HFFc6 (cell line): ENCODE measurements around the gene HLF. TPM values are rescaled to one million over a fixed set of nuclear protein-coding genes. Genes with fewer than 3 reads are reported as not detected.

ENCODE experiments used
- DNase-seq: peaks from one replicate; pipeline ENCODE4 v3.0.0-alpha.2; 2018
- H3K27ac Mint-ChIP-seq: 2 replicates; pipeline ENCODE4 v1.8.0; 2020; ENCODE audit warnings: mild to moderate bottlenecking, mixed read lengths
- H3K27me3 Mint-ChIP-seq: 2 replicates; pipeline ENCODE4 v1.8.0; 2021; ENCODE audit warnings: mild to moderate bottlenecking, moderate library complexity, mixed read lengths; ENCODE audit not compliant: insufficient read depth
- H3K36me3 Mint-ChIP-seq: 2 replicates; pipeline ENCODE4 v1.8.0; 2021; ENCODE audit warnings: low read depth, mixed read lengths
- H3K4me1 Mint-ChIP-seq: 2 replicates; pipeline ENCODE4 v1.8.0; 2020; ENCODE audit warnings: low read depth, mixed read lengths
- H3K4me3 Mint-ChIP-seq: 2 replicates; pipeline ENCODE4 v1.8.0; 2020; ENCODE audit warnings: mild to moderate bottlenecking, moderate library complexity, mixed read lengths
- H3K9me3 Mint-ChIP-seq: 2 replicates; pipeline ENCODE4 v1.8.0; 2020; ENCODE audit warnings: mild to moderate bottlenecking, mixed read lengths
- total RNA-seq, 6 experiments: library from RNA; stranded (reverse); fragmentation: NEBNext Ultra II Directional; extraction: Animal tissue kit (Norgen Biotek cat#: 25700); gene quantifications; 2 replicates in 1 of 6; 3 replicates in 5 of 6; pipeline ENCODE4 v1.2.3, GENCODE V29; 2021
- TF ChIP-seq, protein P1 (sequence below): fragments of 200-600 bp; sonication (generic); IDR thresholded peaks from 2 replicates; pipeline ENCODE4 v1.5.0; 2021; ENCODE audit warnings: antibody characterized with exemption, mild to moderate bottlenecking

The HLF gene
- total RNA-seq, 6 experiments from 2014 or later, result not detected

DNA sequence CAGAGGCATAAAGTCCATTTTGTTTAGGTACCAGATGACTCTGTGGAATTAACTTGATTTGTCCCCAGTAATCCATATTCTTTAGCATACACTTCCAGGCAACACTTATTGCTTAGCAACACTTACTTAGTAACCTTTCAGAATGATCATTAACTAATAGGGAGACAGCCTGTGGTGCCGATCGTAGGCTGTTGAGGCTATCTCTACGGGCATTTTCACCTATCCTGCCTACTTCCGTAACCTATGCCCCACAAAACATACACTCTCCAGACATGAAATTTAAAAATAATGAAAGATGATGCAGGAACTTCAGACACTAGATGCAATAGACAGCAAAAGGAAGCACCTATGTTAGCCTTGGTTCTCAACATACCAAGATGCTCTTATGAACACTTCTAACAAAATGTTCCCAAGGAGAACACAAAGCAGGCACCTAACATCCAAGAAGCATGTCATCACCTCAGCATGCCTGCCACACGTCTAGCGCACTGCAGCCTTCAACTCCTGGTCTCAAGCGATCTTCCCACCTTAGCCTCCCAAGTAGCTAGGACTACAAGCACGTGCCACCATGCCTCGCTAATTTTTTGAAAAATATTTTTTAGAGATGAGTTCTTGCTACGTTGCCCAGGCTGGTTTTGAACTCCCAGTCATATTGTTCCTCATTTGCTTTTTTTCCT, 34.5 kb downstream of the HLF start:
- Mint-ChIP-seq H3K4me3 (no peak overlapping the region), H3K36me3 (no peaks in the 10 kb centered on the region), H3K27ac (no peak overlapping the region), H3K9me3 (no peaks in the 10 kb centered on the region), H3K27me3 (peaks cover 11% of the 10 kb centered on the region), H3K4me1 (peaks cover 7% of the 10 kb centered on the region)
- no peak for DNase-seq
- TF ChIP-seq, protein P1, sequence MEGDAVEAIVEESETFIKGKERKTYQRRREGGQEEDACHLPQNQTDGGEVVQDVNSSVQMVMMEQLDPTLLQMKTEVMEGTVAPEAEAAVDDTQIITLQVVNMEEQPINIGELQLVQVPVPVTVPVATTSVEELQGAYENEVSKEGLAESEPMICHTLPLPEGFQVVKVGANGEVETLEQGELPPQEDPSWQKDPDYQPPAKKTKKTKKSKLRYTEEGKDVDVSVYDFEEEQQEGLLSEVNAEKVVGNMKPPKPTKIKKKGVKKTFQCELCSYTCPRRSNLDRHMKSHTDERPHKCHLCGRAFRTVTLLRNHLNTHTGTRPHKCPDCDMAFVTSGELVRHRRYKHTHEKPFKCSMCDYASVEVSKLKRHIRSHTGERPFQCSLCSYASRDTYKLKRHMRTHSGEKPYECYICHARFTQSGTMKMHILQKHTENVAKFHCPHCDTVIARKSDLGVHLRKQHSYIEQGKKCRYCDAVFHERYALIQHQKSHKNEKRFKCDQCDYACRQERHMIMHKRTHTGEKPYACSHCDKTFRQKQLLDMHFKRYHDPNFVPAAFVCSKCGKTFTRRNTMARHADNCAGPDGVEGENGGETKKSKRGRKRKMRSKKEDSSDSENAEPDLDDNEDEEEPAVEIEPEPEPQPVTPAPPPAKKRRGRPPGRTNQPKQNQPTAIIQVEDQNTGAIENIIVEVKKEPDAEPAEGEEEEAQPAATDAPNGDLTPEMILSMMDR, result no peak

DNA sequence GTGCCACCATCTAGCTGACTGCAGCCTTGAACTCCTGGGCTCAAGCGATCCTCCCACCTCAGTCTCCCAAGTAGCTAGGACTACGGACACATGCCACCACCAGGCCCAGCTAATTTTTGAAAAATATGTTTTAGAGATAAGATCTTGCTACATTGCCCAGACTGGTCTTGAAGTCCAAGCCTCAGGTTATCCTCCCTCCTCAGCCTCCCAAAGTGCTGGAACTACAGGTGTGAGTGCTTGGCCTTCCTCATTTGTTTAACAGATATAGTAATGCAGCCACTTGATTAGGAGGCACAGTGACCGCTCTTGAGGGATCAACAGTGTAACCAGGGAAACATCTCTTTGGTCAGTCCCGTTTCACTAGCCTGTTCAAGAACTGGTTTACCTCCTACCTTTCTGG, 35.1 kb downstream of the HLF start:
- TF ChIP-seq, protein P1, result no peak
- Mint-ChIP-seq H3K4me3 (no peak overlapping the region), H3K4me1 (peaks cover 12% of the 10 kb centered on the region), H3K27ac (no peak overlapping the region), H3K9me3 (no peaks in the 10 kb centered on the region), H3K36me3 (no peaks in the 10 kb centered on the region), H3K27me3 (peaks cover 10% of the 10 kb centered on the region)
- no peak for DNase-seq

DNA sequence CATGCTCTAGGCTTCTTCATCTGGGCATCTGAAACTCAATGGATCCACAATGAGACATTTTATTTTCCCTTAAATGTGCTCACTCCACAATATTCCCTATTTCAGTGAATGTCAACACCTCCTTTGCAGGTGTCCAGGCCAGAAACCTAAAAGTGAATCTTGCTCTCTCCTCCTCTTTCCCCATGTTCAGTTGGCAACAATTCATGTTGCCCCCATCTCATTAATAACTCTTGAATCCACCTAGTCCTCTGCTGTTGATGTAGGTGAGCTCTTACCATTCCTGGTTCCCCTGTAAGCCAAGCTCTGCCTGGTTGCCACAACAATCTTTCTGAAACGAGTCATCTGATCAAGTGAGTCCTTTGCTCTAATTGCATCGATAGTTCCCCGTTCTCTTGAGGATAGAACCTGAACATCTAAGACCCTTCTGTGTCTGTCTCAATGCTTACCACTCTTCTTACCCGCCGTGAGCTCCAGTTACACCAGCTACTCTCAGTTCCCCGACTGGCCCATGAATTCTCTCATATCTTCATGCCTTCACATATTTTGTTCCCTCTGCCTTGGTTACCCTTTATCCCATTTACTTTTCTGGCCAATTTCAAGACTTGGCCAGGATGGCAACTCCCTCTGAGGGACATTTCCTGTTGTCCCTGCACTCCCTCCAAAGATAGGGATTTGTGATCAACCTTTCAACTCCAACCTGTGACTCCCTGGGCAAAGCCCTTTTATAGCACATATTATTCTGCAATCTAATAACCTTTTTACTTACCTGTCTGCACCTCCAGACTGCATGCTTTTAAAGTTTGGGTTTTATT, 35.9 kb downstream of the HLF start:
- H3K27ac Mint-ChIP-seq, result no peak overlapping the region
- peaks cover 6% of the 10 kb centered on the region for H3K27me3 Mint-ChIP-seq
- no peaks in the 10 kb centered on the region for H3K36me3 Mint-ChIP-seq
- H3K4me1 Mint-ChIP-seq, result peaks cover 12% of the 10 kb centered on the region
- DNase-seq, result no peak
- H3K4me3 Mint-ChIP-seq, result no peak overlapping the region
- no peaks in the 10 kb centered on the region for H3K9me3 Mint-ChIP-seq
- TF ChIP-seq, protein P1, result no peak

DNA sequence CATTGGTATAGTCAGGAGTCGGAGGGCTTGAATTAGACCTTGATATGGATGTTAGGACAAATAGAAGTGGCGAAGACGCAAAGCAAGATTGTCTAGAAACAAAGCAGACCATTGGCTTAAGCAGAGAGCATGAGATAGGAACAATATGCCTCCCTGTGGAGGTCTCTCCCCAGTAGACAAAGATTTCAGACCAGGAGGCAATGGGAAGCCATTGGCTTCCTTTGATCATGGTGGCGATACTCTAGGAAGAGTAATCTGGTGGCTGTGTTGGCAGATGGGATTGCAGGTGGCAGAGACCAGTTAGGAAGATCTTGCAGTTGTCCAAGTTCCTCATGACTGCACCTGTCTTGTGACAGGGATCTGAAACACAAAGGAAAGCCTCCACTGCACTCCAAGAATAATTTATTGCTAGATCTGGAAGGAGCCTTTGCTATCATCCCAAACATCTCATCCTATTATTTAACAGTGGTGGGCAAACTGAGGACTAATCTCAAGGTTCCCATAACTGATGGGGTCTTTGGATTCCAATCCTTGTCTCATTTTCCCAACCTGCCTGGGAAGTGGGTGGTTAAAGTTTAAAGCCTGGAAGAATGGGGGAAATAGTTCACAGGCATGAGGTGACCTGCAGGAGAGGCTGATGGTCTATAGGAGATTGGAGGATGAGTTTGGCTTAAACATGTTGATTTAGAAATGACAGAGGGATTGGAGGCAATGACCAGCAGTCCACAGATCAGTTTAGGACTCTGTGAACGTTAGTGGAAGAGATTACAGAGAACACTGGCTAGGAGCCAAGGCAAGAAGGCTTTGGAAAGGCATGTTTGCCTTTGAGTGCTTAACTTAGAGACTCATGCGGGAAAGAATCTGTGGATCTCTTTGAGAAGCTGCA, 37.0 kb downstream of the HLF start:
- no peaks in the 10 kb centered on the region for H3K36me3 Mint-ChIP-seq
- no peak overlapping the region for H3K4me3 Mint-ChIP-seq
- peaks cover 7% of the 10 kb centered on the region for H3K27me3 Mint-ChIP-seq
- H3K4me1 Mint-ChIP-seq, result peaks cover 12% of the 10 kb centered on the region
- no peak overlapping the region for H3K27ac Mint-ChIP-seq
- DNase-seq, result no peak
- no peaks in the 10 kb centered on the region for H3K9me3 Mint-ChIP-seq
- TF ChIP-seq, protein P1, result no peak

DNA sequence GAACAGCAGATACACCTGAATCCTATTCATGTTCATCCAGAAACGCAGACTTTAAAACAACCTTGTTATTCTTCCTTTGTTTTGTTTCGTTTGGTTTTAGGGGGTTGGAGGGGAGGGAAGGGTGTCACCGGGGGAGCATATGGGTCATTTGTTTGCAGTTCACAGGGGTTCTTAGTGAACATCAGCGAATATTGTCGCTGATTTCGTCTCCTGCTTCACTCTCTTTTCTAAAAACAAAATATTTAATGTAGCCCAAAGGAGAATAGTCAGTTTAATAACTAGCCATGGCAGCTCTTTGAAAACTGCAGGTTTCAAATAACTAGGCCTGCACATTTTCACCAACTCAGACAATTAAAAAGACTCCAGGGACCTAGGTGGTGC, 37.6 kb downstream of the HLF start:
- TF ChIP-seq, protein P1, result no peak

More for the DNA sequence above, 37.6 kb downstream of the HLF start:
- H3K27me3 Mint-ChIP-seq, result peaks cover 7% of the 10 kb centered on the region
- no peak overlapping the region for H3K4me3 Mint-ChIP-seq
- no peaks in the 10 kb centered on the region for H3K9me3 Mint-ChIP-seq
- no peak overlapping the region for H3K27ac Mint-ChIP-seq
- H3K4me1 Mint-ChIP-seq, result peaks cover 12% of the 10 kb centered on the region
- DNase-seq, result no peak
- no peaks in the 10 kb centered on the region for H3K36me3 Mint-ChIP-seq
